Erythroblast (primary cell): ENCODE results near the gene SLPI.

ENCODE experiments used
- GATA1 ChIP-seq: IDR thresholded peaks from 2 replicates; pipeline ENCODE4 v1.6.1; 2011; ENCODE audit warnings: low read depth, mild to moderate bottlenecking, control low read depth, low read length, moderate library complexity
- POLR2A ChIP-seq: IDR thresholded peaks from 2 replicates; pipeline ENCODE4 v1.6.1; 2011; ENCODE audit warnings: mild to moderate bottlenecking, low read length

GRCh38 chr20:45283551-45284057 is 29.2 kb upstream of the SLPI start:
- TF ChIP-seq POLR2A (no peak), GATA1 (no peak)
